ENCODE results near the gene CNOT9.

GRCh38 chr2:218607436-218608115, 38.9 kb downstream of the CNOT9 start, which contains the start of gene PLCD4:
- TF ChIP-seq POLR2A (IDR thresholded peaks at IDR 0.05; ENCODE audit: low read length) (no peak), GATA1 (IDR thresholded peaks at IDR 0.05; ENCODE audit: low read depth, low read length) (no peak)
